Measurements from ENCODE around the gene ARL11.

GRCh38 chr13:49615836-49616675 is 12.3 kb upstream of the ARL11 start:
- TF ChIP-seq, protein P1, sequence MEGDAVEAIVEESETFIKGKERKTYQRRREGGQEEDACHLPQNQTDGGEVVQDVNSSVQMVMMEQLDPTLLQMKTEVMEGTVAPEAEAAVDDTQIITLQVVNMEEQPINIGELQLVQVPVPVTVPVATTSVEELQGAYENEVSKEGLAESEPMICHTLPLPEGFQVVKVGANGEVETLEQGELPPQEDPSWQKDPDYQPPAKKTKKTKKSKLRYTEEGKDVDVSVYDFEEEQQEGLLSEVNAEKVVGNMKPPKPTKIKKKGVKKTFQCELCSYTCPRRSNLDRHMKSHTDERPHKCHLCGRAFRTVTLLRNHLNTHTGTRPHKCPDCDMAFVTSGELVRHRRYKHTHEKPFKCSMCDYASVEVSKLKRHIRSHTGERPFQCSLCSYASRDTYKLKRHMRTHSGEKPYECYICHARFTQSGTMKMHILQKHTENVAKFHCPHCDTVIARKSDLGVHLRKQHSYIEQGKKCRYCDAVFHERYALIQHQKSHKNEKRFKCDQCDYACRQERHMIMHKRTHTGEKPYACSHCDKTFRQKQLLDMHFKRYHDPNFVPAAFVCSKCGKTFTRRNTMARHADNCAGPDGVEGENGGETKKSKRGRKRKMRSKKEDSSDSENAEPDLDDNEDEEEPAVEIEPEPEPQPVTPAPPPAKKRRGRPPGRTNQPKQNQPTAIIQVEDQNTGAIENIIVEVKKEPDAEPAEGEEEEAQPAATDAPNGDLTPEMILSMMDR (IDR thresholded peaks at IDR 0.05) = no peak
- no peak for TF ChIP-seq POLR2A (IDR thresholded peaks at IDR 0.05)
- TF ChIP-seq EP300 (IDR thresholded peaks at IDR 0.05) = no peak
